ENCODE measurements around the gene ASGR1. TPM values are rescaled to one million over a fixed set of nuclear protein-coding genes. Genes with fewer than 3 reads are reported as not detected.

Gene ASGR1
- polyA plus RNA-seq, 3 donors: 5.3 to 6.7 (median 5.7) TPM

DNA sequence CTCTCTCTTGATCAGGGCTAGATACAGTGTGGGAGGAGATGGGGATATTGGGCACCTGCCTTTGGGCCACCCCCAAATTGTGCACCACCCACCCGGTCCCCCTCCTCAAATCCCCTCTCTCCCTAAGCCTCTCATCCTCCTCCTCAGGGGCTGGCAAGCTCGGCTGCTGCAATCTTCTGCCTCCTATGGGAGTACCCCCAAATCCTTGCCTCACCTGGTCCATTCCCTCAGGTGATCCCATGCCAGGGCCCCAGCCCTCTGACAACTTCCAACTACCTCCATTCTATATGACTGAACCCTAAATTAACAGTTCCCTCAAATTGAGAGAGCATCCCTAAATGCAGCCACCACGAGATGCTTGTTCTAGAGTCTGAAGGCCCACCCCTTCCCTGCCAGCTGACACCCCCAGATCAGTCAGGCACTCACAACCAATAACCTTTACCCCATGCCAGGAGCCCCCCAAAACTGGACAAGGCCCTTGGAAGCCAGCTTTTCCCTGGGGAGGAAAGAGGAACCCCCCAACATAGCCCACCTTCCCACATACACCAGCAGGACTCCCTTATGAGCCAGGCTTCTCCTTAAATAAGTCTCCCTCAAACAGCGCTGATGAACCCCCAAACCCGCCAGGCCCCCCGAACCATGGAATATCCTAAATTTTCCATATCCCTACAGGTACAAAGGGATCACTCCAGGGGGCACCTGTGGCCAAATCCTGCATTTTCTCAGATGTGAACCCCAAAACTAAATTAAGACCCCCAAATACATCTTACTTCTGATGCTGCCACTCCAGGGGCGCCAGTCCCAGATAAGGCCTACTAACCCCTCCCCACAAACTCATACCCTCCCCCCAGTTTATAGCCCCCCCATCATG is 37.3 kb upstream of the ASGR1 start:
- DNase-seq (ENCODE audit: low read depth in 3 of 3, low spot score in 2 of 3): no peak

DNA sequence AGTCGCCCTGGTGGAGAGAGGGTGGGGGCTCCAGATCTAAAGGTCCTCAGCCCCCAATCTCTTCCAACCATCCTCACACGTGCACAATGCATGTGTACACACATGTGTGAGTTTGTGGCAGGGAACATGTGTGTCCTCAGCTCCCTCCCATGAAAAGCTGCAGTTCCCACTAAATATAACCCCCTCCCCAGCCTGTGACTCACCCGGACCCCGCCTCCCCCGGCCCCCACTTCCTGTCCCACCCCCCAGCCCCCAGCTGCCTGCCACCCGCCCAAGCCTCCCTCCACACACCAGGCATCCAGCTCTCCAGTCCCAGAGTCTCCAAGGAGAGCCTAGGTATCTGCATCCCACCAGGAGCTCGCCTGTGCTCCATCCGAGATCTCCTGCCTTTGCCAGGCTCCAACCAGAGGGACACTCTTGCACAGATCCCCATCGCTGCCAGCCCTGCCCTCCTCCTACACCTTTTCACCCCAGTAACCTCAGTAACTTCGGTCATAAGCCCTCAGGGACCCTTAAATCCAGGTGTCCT is 36.5 kb upstream of the ASGR1 start:
- DNase-seq (ENCODE audit: low read depth in 3 of 3, low spot score in 2 of 3): no peak

- peak in 1 of 3 donors; percentile 86 for DNase-seq (ENCODE audit: low read depth in 3 of 3, low spot score in 2 of 3)
These were observed 36.0 kb upstream of the ASGR1 start for GRCh38 chr17:7215136-7215638.

DNA sequence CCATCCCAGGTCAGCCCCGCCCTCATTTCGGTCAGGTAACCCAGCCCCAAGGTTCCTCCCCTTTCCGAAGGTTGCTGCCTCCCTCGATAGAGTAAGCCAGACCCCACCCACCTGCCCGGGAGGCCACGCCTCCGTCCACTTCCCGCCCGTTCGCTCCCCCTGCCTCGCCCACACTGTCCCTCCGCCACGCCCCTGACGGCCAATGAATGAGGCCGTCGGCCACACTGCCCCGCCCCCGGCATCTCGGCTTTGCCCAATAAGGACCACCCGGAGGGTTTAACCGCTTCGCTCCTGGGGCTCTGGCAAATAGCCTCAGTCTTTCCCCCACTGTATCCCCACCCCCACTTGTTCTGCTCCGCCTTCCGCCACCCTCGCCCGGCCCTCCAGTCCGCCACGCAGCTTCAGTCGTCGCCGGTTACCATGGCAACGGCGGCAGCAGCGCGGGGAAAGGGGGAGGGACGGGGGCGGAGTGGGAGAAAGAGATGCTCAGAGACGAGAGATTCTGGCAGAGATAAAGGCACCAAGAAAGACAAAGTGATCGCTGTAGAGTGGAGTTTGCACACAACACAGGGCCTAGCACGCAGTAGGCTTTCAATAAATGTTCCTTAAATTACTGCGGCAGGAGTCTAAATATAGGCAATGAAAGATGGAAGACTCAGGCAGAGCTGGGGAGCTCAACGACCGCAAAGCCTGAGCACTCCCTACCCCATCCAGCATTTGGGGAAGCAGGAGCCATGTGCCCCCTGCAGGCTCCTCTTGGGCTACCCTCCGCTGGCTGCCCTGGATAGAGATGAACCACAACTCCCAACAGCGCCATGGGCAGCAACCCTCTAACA is 35.3 kb upstream of the ASGR1 start:
- peak; percentile 96 for DNase-seq (ENCODE audit: low read depth in 3 of 3, low spot score in 2 of 3)

DNA sequence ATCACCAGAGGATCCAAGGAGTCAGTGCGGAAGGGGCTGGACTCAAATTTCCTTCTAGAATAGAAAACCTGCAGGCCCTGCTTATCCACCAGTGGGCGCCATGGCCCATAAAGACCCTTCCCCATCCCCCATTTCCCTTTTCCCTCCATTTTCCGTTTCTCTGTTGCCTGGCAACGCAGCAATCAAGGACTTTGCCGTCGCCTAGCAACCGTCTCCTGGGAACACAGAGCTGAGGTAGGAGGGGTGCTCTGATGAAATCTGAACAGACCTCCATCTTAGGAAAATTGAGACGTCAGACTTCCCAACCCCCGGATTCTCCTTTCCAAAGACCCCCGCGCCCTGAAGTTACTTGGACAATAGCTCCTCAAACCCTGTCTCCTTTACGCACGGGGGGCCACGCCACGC is 34.7 kb upstream of the ASGR1 start:
- peak; percentile 90 to 93 (median 92) for DNase-seq (ENCODE audit: low read depth in 3 of 3, low spot score in 2 of 3)

GRCh38 chr17:7211491-7212273 is 32.5 kb upstream of the ASGR1 start:
- DNase-seq (ENCODE audit: low read depth in 3 of 3, low spot score in 2 of 3): no peak

DNA sequence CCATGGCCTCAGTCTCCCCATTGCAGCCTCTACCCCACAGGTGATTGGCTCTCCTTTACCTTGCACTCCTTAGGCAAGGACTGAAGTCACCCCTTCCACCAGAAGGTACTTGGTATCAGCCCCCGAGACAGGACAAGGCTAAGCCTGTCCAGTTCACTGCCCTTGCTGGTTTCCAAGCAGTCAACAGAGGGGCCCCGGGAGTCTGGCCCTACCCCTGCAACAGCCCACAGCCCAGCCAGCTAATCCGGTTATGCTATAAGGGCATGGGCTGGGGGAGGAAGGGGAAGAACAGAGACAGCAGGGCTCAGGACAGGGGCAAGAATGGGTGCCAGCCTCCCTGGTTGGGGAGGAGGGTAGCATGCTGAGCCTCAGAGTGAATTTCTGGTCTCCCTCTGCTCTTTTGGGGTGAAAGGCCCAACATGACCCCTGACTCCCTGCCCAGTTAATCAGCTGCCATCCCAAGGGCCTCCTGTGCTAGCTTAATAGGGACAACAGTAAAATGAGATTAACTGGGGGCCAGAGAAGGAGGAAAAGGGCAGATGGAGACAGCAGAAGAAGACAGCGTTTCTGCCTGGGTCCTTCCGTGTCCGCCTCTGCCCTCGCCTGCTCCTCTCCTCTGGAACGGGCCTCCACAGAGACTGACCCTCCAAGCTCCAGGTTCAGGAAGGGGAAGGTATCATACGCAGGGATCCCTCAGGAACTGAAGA is 29.7 kb upstream of the ASGR1 start:
- no peak for DNase-seq (ENCODE audit: low read depth in 3 of 3, low spot score in 2 of 3)

DNA sequence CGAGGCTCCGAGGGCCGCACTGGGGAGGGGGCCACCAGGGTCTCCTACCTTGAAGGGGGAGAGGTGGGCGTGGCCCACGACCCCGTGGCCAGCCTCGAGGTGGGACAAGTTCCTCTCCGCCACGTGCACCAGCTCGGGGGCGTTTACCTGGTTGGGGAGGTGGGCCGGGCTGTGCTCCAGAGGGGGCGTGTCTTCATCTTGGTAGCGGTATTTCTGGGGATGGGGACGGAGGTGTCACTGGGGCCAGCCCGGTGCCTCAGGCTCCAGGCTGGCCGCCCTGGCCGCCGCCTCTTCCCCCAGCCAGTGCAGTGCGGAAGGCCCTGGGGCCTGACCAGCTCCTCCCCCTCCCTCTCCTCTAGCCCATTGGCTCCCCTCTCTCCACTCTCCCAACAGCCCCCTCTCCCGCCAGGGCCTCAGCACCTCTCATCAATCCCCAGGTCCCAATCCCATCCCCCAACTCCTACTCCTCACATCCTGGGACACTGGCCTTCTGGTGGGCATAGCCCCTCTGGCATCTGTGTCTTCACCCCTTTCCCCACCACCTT is 28.9 kb upstream of the ASGR1 start:
- no peak for DNase-seq (ENCODE audit: low read depth in 3 of 3, low spot score in 2 of 3)

GRCh38 chr17:7207120-7208001 is 28.2 kb upstream of the ASGR1 start:
- no peak for DNase-seq (ENCODE audit: low read depth in 3 of 3, low spot score in 2 of 3)

- no peak for DNase-seq (ENCODE audit: low read depth in 3 of 3, low spot score in 2 of 3)
These were observed 26.4 kb upstream of the ASGR1 start for GRCh38 chr17:7205561-7205960.

DNA sequence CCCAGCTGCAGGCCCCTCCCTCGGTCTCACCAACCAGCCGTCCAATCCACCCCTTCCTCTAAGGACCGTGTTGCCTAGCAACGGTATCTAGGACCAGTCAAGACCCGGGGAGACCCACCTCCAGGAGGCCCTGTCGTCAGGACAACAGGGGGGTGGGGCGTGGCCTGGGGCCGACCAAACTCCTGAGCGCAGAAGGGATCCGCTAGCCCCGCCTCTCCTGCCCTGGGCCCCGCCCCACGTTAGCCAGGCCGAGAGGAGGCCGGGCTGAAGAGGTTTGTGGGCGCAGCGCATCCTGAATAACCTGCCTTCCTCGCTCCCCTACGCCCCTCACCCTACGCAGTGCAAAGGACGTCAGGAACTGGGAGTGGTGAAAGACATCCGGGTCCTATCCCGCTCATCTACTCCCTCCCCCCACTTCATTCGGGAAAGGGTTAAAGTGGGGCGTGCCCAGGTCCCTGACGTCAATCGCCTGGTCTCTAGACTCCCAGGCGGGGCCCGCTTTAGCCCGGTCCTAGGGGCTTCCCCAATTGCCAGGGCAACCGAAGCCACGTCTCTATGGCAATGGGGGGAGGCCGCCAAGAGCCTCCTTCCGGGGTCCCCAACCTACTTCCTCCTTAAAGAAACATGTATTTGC is 25.8 kb upstream of the ASGR1 start:
- DNase-seq (ENCODE audit: low read depth in 3 of 3, low spot score in 2 of 3): peak in 2 of 3 donors; percentile 72 to 80

DNA sequence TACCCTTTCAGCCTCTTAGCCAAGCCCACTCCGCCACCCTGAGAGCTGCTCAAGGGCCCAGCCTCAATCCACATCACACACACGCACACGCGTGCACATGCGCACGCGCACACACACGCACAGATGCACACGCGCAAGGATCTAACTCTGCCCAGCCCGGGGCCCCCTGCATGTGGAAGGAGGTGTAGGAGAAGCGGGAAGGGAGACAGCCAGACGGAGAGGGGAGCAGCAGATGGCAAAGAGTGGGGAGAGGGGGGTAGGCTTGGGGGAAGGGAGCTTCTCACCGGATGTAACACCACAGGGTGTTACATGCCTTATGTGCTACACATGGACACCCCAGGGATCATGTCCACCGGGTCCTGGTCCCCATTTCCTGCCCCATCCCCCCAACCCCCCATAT is 25.2 kb upstream of the ASGR1 start:
- no peak for DNase-seq (ENCODE audit: low read depth in 3 of 3, low spot score in 2 of 3)

GRCh38 chr17:7203391-7203790 is 24.2 kb upstream of the ASGR1 start:
- DNase-seq (ENCODE audit: low read depth in 3 of 3, low spot score in 2 of 3): no peak

DNA sequence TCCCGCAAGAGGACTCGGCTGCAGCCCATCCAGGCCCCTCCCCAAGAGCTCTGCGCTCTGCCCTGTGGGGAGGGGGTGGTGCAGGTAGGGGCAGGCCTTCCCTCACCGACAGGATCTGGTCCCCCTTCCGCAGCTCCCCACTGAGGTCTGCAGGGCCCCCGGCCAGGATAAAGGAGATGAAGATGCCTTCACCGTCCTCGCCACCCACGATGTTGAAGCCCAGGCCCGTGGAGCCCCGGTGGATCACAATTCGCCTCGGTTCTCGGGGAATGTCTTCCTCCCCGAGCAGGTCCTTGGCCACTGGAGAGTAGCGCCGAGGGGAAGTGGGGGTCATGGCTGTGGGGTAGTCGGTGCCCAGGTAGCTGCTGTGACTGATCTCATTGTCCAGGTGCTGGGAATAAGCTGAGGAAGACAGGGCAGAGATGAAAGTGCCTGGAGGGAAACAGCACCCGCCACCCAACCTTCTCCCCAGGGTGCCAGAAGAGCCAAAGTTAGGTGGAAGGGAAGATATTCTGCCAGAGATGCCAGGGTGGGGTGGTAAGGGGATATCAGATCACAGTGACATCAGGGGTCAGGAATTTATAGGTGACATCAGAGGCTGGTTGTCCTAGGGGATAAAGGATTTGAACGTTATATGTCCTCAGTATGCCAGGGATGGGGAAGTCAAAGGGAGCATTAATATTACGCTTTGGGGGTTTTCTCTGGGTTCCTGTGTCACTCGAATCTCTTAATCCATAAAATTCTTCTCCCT is 17.7 kb upstream of the ASGR1 start:
- no peak for DNase-seq (ENCODE audit: low read depth in 3 of 3, low spot score in 2 of 3)

- no peak for DNase-seq (ENCODE audit: low read depth in 3 of 3, low spot score in 2 of 3)
These were observed 16.8 kb upstream of the ASGR1 start for GRCh38 chr17:7195971-7196370.

DNA sequence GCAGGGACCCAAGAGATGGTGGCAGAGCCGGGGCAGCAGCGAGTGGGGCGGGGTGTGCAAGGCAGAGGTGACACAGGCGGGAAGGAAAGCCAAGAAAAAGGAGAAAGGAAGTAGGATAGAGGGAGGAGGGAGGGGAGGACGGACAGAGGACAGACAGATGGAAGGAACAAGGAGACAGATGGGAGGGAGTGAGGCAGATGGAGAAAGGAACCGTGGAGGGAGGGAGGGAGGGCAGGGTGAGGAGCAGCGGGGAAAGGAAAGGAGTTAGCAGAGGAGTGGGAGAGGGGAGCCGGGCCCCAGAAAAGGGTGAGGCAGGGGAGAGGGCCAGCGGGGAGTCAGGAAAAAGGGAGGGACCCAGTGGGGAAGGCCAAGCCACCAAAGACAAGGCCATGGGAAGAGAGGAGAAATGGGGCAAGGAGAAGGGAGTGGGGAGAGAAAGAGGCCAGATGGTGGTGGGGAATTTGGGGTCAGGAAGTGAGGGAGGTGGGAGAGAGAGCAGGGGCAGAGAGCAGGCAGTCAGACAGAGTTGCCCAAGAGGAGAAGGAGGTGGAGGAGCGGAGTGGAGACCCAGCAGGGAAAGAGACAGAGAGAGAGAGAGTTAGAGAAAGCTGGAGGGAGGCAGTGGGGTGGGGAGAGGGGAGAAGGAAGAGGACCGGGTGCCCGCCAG is 13.2 kb upstream of the ASGR1 start:
- no peak for DNase-seq (ENCODE audit: low read depth in 3 of 3, low spot score in 2 of 3)
